Fibroblast of lung (primary cell): ENCODE measurements around the gene ELMOD1.

Experiments used
- CTCF ChIP-seq, 2 donors: IDR thresholded peaks in 1 of 2; conservative IDR thresholded peaks in 1 of 2; 1 replicate in 1 of 2; 2 replicates in 1 of 2; pipeline ENCODE4 v1.5.1; 2011 to 2012; ENCODE audit warnings: low read length in 2 of 2, control low read depth in 1 of 2, inconsistent platforms in 1 of 2, low read depth in 1 of 2, mild to moderate bottlenecking in 1 of 2
- EZH2 ChIP-seq: IDR thresholded peaks from 2 replicates; pipeline ENCODE4 v1.5.1; 2012; ENCODE audit warnings: low read length, control low read depth, mild to moderate bottlenecking; ENCODE audit errors: missing control alignments

GRCh38 chr11:107594736-107595135 lies 3.8 kb downstream of the ELMOD1 start:
- TF ChIP-seq CTCF (conservative IDR thresholded peaks at IDR 0.05 in 1 of 2, IDR thresholded peaks at IDR 0.05 in 1 of 2; ENCODE audit: low read depth in 1 of 2, low read length in 2 of 2) = no peak
- no peak for TF ChIP-seq EZH2
